Neural progenitor cell (in vitro differentiated cells): ENCODE data around the gene TC2N. TPM values are rescaled to one million over a fixed set of nuclear protein-coding genes. Genes with fewer than 3 reads are reported as not detected.

ENCODE experiments used
- DNase-seq: peaks from one replicate; pipeline ENCODE4 v3.0.0-alpha.2; 2016; ENCODE audit warnings: low spot score
- H2AFZ ChIP-seq: fragments of 200-600 bp; sonication (generic); replicated peaks from 2 replicates; pipeline ENCODE4 v1.6.1; 2016; ENCODE audit warnings: antibody characterized with exemption
- H3F3A ChIP-seq: fragments of 200-600 bp; sonication (generic); 2 replicates; pipeline ENCODE4 v1.6.1; 2016; ENCODE audit warnings: antibody characterized with exemption, low read depth
- H3K27ac ChIP-seq: fragments of 200-600 bp; sonication (generic); 2 replicates; pipeline ENCODE4 v1.5.1; 2016; ENCODE audit warnings: mild to moderate bottlenecking
- H3K27me3 ChIP-seq: fragments of 200-600 bp; sonication (generic); 2 replicates; pipeline ENCODE4 v1.6.1; 2016; ENCODE audit warnings: mild to moderate bottlenecking, moderate library complexity
- H3K36me3 ChIP-seq: fragments of 200-600 bp; sonication (generic); 2 replicates; pipeline ENCODE4 v1.5.1; 2016
- H3K4me1 ChIP-seq: fragments of 200-600 bp; sonication (generic); 2 replicates; pipeline ENCODE4 v1.6.1; 2016; ENCODE audit warnings: mixed run types
- H3K4me2 ChIP-seq: fragments of 200-600 bp; sonication (generic); 2 replicates; pipeline ENCODE4 v1.6.1; 2016
- H3K4me3 ChIP-seq: fragments of 200-600 bp; sonication (generic); 2 replicates; pipeline ENCODE4 v1.5.1; 2016
- H3K79me2 ChIP-seq: fragments of 200-600 bp; sonication (generic); 2 replicates; pipeline ENCODE4 v1.6.1; 2016; ENCODE audit warnings: low read depth
- H3K9ac ChIP-seq: fragments of 200-600 bp; sonication (generic); 2 replicates; pipeline ENCODE4 v1.6.1; 2016
- H3K9me3 ChIP-seq: fragments of 200-600 bp; sonication (generic); 2 replicates; pipeline ENCODE4 v1.5.1; 2016; ENCODE audit warnings: low read depth
- H4K20me1 ChIP-seq: fragments of 200-600 bp; sonication (generic); 2 replicates; pipeline ENCODE4 v1.6.1; 2016; ENCODE audit warnings: low read depth
- H3K27ac Mint-ChIP-seq: 3 replicates; pipeline ENCODE4 v1.8.0; 2021; ENCODE audit warnings: mixed read lengths
- H3K27me3 Mint-ChIP-seq: 2 replicates; pipeline ENCODE4 v1.8.0; 2022; ENCODE audit warnings: low read depth, mild to moderate bottlenecking, inconsistent platforms, moderate library complexity, mixed read lengths; ENCODE audit not compliant: insufficient read depth
- H3K36me3 Mint-ChIP-seq: 3 replicates; pipeline ENCODE4 v1.8.0; 2021; ENCODE audit warnings: mixed read lengths
- H3K4me1 Mint-ChIP-seq: 3 replicates; pipeline ENCODE4 v1.8.0; 2021; ENCODE audit warnings: mixed read lengths
- H3K4me3 Mint-ChIP-seq: 3 replicates; pipeline ENCODE4 v1.8.0; 2021; ENCODE audit warnings: mild to moderate bottlenecking, moderate library complexity, mixed read lengths
- H3K9me3 Mint-ChIP-seq: 3 replicates; pipeline ENCODE4 v1.8.0; 2020; ENCODE audit warnings: mixed read lengths
- EZH2 ChIP-seq: fragments of 200-600 bp; sonication (generic); IDR thresholded peaks from 2 replicates; pipeline ENCODE4 v1.6.1; 2017; ENCODE audit warnings: antibody characterized with exemption, mild to moderate bottlenecking, moderate library complexity
- EZH2phosphoT487 ChIP-seq: fragments of 200-600 bp; sonication (generic); IDR thresholded peaks from 2 replicates; pipeline ENCODE4 v1.6.1; 2017; ENCODE audit warnings: antibody characterized with exemption
- total RNA-seq: library from RNA; depleted of rRNA; stranded (reverse); fragments of >200 nt; gene quantifications from 2 replicates; pipeline ENCODE4 v1.2.3, GENCODE V29; 2015; ENCODE audit warnings: low replicate concordance
- TF ChIP-seq, protein P1 (sequence below): fragments of 200-600 bp; sonication (generic); IDR thresholded peaks from 2 replicates; pipeline ENCODE4 v1.5.1; 2017; ENCODE audit warnings: antibody characterized with exemption, mild to moderate bottlenecking

Gene TC2N
- total RNA-seq, 1 donor from 2014 or later: 5.8 TPM

GRCh38 chr14:91774140-91775096 is 92.9 kb downstream of the TC2N start:
- Histone ChIP-seq H3K4me3 (no peak overlapping the region), H4K20me1 (no peaks in the 10 kb centered on the region), H3K9me3 (no peaks in the 10 kb centered on the region), H3K36me3 (no peaks in the 10 kb centered on the region), H3K27ac (no peak overlapping the region), H2AFZ (no peak overlapping the region), H3K79me2 (no peaks in the 10 kb centered on the region), H3K4me2 (no peak overlapping the region), H3K27me3 (no peaks in the 10 kb centered on the region), H3K9ac (no peak overlapping the region), H3F3A (no peaks in the 10 kb centered on the region), H3K4me1 (peaks cover 14% of the 10 kb centered on the region)
- peaks cover 3% of the 10 kb centered on the region for H3K27me3 Mint-ChIP-seq
- no peak for DNase-seq
- H3K9me3 Mint-ChIP-seq: no peaks in the 10 kb centered on the region
- H3K36me3 Mint-ChIP-seq: no peaks in the 10 kb centered on the region
- H3K27ac Mint-ChIP-seq: no peak overlapping the region
- H3K4me1 Mint-ChIP-seq: peaks cover 3% of the 10 kb centered on the region
- H3K4me3 Mint-ChIP-seq: no peak overlapping the region
- no peak for TF ChIP-seq EZH2
- no peak for TF ChIP-seq EZH2phosphoT487
- TF ChIP-seq, protein P1, sequence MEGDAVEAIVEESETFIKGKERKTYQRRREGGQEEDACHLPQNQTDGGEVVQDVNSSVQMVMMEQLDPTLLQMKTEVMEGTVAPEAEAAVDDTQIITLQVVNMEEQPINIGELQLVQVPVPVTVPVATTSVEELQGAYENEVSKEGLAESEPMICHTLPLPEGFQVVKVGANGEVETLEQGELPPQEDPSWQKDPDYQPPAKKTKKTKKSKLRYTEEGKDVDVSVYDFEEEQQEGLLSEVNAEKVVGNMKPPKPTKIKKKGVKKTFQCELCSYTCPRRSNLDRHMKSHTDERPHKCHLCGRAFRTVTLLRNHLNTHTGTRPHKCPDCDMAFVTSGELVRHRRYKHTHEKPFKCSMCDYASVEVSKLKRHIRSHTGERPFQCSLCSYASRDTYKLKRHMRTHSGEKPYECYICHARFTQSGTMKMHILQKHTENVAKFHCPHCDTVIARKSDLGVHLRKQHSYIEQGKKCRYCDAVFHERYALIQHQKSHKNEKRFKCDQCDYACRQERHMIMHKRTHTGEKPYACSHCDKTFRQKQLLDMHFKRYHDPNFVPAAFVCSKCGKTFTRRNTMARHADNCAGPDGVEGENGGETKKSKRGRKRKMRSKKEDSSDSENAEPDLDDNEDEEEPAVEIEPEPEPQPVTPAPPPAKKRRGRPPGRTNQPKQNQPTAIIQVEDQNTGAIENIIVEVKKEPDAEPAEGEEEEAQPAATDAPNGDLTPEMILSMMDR: no peak

DNA sequence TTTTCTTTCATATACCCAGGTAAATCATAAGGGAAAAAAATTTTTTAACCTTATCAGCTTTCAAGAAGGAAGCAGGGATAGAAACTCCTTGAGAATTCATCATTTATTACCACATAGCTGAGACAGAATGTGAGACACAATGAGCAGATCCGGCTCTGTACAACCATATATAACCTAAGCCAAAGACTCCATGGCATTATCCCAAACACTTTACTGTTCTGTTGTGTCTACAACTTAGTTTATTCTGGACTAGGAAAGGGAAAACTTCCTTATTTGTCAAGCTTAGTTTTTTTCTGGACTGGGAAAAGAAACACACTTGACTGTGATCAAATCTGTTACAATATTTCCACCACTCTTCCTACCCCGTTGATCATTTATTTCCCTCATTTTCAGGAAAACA is 97.2 kb downstream of the TC2N start:
- Mint-ChIP-seq H3K9me3 (no peaks in the 10 kb centered on the region), H3K4me1 (no peaks in the 10 kb centered on the region)
- TF ChIP-seq, protein P1: no peak
- TF ChIP-seq EZH2 (no peak), EZH2phosphoT487 (no peak)

DNA sequence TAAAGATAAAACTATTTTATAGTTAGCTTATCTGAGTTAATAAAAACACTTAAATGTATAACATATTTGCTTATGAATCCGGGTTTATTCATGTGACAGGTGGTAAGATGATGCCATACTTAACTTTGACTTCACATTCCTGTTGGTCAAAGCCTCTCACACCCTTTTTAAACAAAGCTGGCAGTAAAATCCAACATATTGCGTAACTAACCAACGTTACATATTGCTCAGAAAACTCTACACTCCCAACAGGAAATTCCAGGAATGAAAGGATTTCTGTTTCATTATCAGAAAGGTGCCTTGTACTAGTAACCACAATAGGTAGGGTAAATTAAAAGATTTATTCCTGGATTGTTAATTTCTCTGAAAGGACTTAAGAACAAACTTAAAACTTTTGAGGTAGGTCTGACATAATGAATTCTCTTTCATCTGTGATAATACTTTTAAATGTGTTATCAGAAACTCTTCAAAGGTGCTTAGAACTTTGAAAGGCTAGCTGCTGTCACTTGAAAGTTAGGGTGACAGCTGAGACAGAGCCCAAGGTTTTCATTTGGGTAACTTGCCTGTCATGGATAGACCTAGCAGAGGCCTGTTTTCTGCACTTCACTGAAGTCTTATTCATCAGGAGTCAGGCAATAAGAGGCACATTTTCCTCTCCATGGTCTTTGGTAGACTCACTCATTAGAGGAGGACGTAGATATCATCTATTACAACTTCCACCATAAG is 111.6 kb downstream of the TC2N start:
- no peak overlapping the region for H3K27ac Mint-ChIP-seq
- no peak overlapping the region for H3K27ac ChIP-seq

More for the DNA sequence above, 97.2 kb downstream of the TC2N start:
- Histone ChIP-seq H3F3A (no peaks in the 10 kb centered on the region), H3K79me2 (no peaks in the 10 kb centered on the region), H3K36me3 (no peaks in the 10 kb centered on the region), H3K9ac (no peak overlapping the region), H3K4me3 (no peak overlapping the region), H3K27me3 (no peaks in the 10 kb centered on the region), H4K20me1 (no peaks in the 10 kb centered on the region), H3K27ac (no peak overlapping the region), H2AFZ (no peak overlapping the region), H3K4me2 (no peak overlapping the region), H3K9me3 (no peaks in the 10 kb centered on the region), H3K4me1 (no peaks in the 10 kb centered on the region)
- DNase-seq: no peak
- H3K27ac Mint-ChIP-seq: no peak overlapping the region
- no peaks in the 10 kb centered on the region for H3K36me3 Mint-ChIP-seq
- H3K27me3 Mint-ChIP-seq: peaks cover 3% of the 10 kb centered on the region
- no peak overlapping the region for H3K4me3 Mint-ChIP-seq

More for the DNA sequence above, 111.6 kb downstream of the TC2N start:
- Histone ChIP-seq H3K36me3 (no peaks in the 10 kb centered on the region), H3K9me3 (no peaks in the 10 kb centered on the region), H3K4me1 (no peaks in the 10 kb centered on the region), H3K27me3 (no peaks in the 10 kb centered on the region), H3F3A (no peaks in the 10 kb centered on the region), H3K4me2 (no peak overlapping the region), H4K20me1 (no peaks in the 10 kb centered on the region), H3K79me2 (no peaks in the 10 kb centered on the region), H3K4me3 (no peak overlapping the region), H2AFZ (no peak overlapping the region), H3K9ac (no peak overlapping the region)
- Mint-ChIP-seq H3K4me1 (peaks cover 5% of the 10 kb centered on the region), H3K9me3 (peaks cover 5% of the 10 kb centered on the region), H3K36me3 (peaks cover 2% of the 10 kb centered on the region), H3K27me3 (peaks cover 2% of the 10 kb centered on the region), H3K4me3 (no peak overlapping the region)
- no peak for DNase-seq
- TF ChIP-seq, protein P1: no peak
- TF ChIP-seq EZH2: no peak
- no peak for TF ChIP-seq EZH2phosphoT487
